Gastroesophageal sphincter (tissue), 3 donors: Measurements from ENCODE around the gene PLA2R1.

ENCODE experiments used
- POLR2A ChIP-seq, 2 donors: fragments of 450-650 bp; IDR thresholded peaks; one replicate each; pipeline ENCODE4 v1.6.1; 2017; ENCODE audit warnings: antibody characterized with exemption in 2 of 2, mild to moderate bottlenecking in 2 of 2, moderate library complexity in 1 of 2
- TF ChIP-seq, protein P1 (sequence below), 4 experiments: fragments of 200-600 bp in 2 of 4; fragments of 450-650 bp in 2 of 4; sonication (generic) in 1 of 4; IDR thresholded peaks; one replicate each; pipeline ENCODE4 v1.5.1; 2017 to 2019; ENCODE audit warnings: antibody characterized with exemption in 4 of 4, mild to moderate bottlenecking in 2 of 4, moderate library complexity in 2 of 4

GRCh38 chr2:159988412-159988970 lies 73.9 kb downstream of the PLA2R1 start:
- TF ChIP-seq, protein P1, sequence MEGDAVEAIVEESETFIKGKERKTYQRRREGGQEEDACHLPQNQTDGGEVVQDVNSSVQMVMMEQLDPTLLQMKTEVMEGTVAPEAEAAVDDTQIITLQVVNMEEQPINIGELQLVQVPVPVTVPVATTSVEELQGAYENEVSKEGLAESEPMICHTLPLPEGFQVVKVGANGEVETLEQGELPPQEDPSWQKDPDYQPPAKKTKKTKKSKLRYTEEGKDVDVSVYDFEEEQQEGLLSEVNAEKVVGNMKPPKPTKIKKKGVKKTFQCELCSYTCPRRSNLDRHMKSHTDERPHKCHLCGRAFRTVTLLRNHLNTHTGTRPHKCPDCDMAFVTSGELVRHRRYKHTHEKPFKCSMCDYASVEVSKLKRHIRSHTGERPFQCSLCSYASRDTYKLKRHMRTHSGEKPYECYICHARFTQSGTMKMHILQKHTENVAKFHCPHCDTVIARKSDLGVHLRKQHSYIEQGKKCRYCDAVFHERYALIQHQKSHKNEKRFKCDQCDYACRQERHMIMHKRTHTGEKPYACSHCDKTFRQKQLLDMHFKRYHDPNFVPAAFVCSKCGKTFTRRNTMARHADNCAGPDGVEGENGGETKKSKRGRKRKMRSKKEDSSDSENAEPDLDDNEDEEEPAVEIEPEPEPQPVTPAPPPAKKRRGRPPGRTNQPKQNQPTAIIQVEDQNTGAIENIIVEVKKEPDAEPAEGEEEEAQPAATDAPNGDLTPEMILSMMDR (IDR thresholded peaks at IDR 0.05) = no peak
- no peak for TF ChIP-seq POLR2A (IDR thresholded peaks at IDR 0.05)
